GM23338 (cell line): ENCODE results near the gene PTPN6. TPM values are rescaled to one million over a fixed set of nuclear protein-coding genes. Genes with fewer than 3 reads are reported as not detected.

Experiments used
- ATAC-seq: fragments of 200-7000 bp; cut with Tn5 transposase; 3 replicates; pipeline ENCODE4 v1.9.1; 2020
- DNase-seq: peaks from one replicate; pipeline ENCODE4 v3.0.0-alpha.2; 2015; ENCODE audit warnings: low spot score
- H2AFZ ChIP-seq: fragments of 200-600 bp; sonication (generic); 2 replicates; pipeline ENCODE4 v1.8.0; 2016; ENCODE audit warnings: antibody characterized with exemption, mild to moderate bottlenecking, moderate library complexity
- H3F3A ChIP-seq: fragments of 200-600 bp; sonication (generic); replicated peaks from 2 replicates; pipeline ENCODE4 v1.8.0; 2017; ENCODE audit warnings: antibody characterized with exemption, mixed run types, low read depth
- H3K27ac ChIP-seq: fragments of 200-600 bp; sonication (generic); 2 replicates; pipeline ENCODE4 v1.6.1; 2016; ENCODE audit warnings: low read depth
- H3K27me3 ChIP-seq: fragments of 200-600 bp; sonication (generic); 2 replicates; pipeline ENCODE4 v1.8.0; 2016; ENCODE audit warnings: mild to moderate bottlenecking, mixed run types, moderate library complexity; ENCODE audit not compliant: insufficient read depth
- H3K36me3 ChIP-seq: fragments of 200-600 bp; sonication (generic); 2 replicates; pipeline ENCODE4 v1.8.0; 2016; ENCODE audit warnings: mild to moderate bottlenecking; ENCODE audit not compliant: insufficient read depth
- H3K4me1 ChIP-seq: fragments of 200-600 bp; sonication (generic); 2 replicates; pipeline ENCODE4 v1.8.0; 2016; ENCODE audit warnings: mild to moderate bottlenecking, moderate library complexity; ENCODE audit not compliant: insufficient read depth
- H3K4me2 ChIP-seq: fragments of 200-600 bp; sonication (generic); 2 replicates; pipeline ENCODE4 v1.7.1; 2017; ENCODE audit warnings: mixed run types
- H3K4me3 ChIP-seq: fragments of 200-600 bp; sonication (generic); 2 replicates; pipeline ENCODE4 v1.6.1; 2016; ENCODE audit warnings: mixed run types
- H3K79me2 ChIP-seq: fragments of 200-600 bp; sonication (generic); replicated peaks from 2 replicates; pipeline ENCODE4 v1.8.0; 2017; ENCODE audit warnings: mild to moderate bottlenecking; ENCODE audit not compliant: insufficient read depth
- H3K9me2 ChIP-seq: fragments of 200-600 bp; sonication (generic); 2 replicates; pipeline ENCODE4 v1.8.0; 2017; ENCODE audit not compliant: insufficient read depth
- H4K20me1 ChIP-seq: fragments of 200-600 bp; sonication (generic); replicated peaks from 2 replicates; pipeline ENCODE4 v1.8.0; 2017; ENCODE audit warnings: mild to moderate bottlenecking; ENCODE audit not compliant: insufficient read depth
- H3K27ac Mint-ChIP-seq: 2 replicates; pipeline ENCODE4 v1.8.0; 2020; ENCODE audit warnings: inconsistent platforms, mild to moderate bottlenecking, moderate library complexity, mixed read lengths
- H3K27me3 Mint-ChIP-seq: 3 replicates; pipeline ENCODE4 v1.8.0; 2022; ENCODE audit warnings: low read depth, mild to moderate bottlenecking, moderate library complexity, mixed read lengths, inconsistent platforms; ENCODE audit not compliant: insufficient read depth, poor library complexity
- H3K36me3 Mint-ChIP-seq: 3 replicates; pipeline ENCODE4 v1.8.0; 2021; ENCODE audit warnings: low read depth, mild to moderate bottlenecking, inconsistent platforms, moderate library complexity, mixed read lengths
- H3K4me1 Mint-ChIP-seq: 3 replicates; pipeline ENCODE4 v1.8.0; 2020; ENCODE audit warnings: mild to moderate bottlenecking, inconsistent platforms, mixed read lengths
- H3K4me3 Mint-ChIP-seq: 3 replicates; pipeline ENCODE4 v1.8.0; 2021; ENCODE audit warnings: moderate library complexity, mild to moderate bottlenecking, inconsistent platforms, mixed read lengths
- H3K9me3 Mint-ChIP-seq: 3 replicates; pipeline ENCODE4 v1.8.0; 2020; ENCODE audit warnings: moderate library complexity, mild to moderate bottlenecking, inconsistent platforms, mixed read lengths
- JUNB ChIP-seq: IDR thresholded peaks from one replicate; pipeline ENCODE4 v1.6.1; 2016; ENCODE audit warnings: antibody characterized with exemption; ENCODE audit not compliant: unreplicated experiment
- polyA plus RNA-seq: library from polyadenylated mRNA; unstranded; fragments of >200 nt; fragmentation: Nextera tagmentation; extraction: Ambion mirVana; gene quantifications from 2 replicates; pipeline ENCODE4 v1.2.1, GENCODE V29; 2016
- total RNA-seq: library from RNA; depleted of rRNA; stranded (reverse); fragments of >200 nt; shearing (Covaris generic); gene quantifications from 2 replicates; pipeline ENCODE4 v1.2.3, GENCODE V29; 2014
- TF ChIP-seq, protein P1 (sequence below): fragments of 250-450 bp; sonication (Bioruptor Pico); IDR thresholded peaks from 2 replicates; pipeline ENCODE4 v1.5.0; 2020; ENCODE audit warnings: mild to moderate bottlenecking, moderate library complexity
- TF ChIP-seq, protein P2 (sequence below): IDR thresholded peaks from 2 replicates; pipeline ENCODE4 v1.6.1; 2016; ENCODE audit warnings: antibody characterized with exemption

PTPN6 gene
- total and polyA plus RNA-seq, 2 experiments from 2014 or later = 25.3 to 35.4 TPM

DNA sequence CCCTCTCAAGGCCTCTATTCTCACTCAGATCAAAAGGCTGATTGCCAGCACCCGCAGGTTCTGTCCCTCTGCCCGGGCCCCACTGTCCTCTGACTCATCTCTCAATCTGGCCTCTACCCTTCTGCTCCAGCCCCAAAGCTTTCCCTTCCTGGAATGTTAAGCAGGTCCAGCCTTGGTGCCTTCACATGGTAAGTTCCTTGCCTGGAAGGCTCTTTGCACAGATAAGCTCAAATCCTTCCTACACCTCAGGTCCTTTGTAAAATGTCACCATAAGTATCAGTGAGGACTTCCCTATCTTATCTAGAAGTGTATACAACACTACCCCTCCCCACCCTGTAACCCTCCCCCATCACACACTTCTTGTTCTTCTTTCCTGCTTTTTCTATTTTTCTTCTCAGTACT lies 44.9 kb downstream of the PTPN6 start:
- ATAC-seq (no peak), DNase-seq (no peak)
- Mint-ChIP-seq H3K4me3 (no peak overlapping the region), H3K36me3 (peaks cover 18% of the 10 kb centered on the region), H3K27me3 (peaks cover 2% of the 10 kb centered on the region), H3K27ac (no peak overlapping the region), H3K9me3 (no peaks in the 10 kb centered on the region), H3K4me1 (no peaks in the 10 kb centered on the region)
- Histone ChIP-seq H3F3A (no peaks in the 10 kb centered on the region), H4K20me1 (peaks cover 25% of the 10 kb centered on the region), H3K4me3 (no peak overlapping the region), H3K4me1 (no peaks in the 10 kb centered on the region), H3K9me2 (no peaks in the 10 kb centered on the region), H3K36me3 (0 out of 2 replicates have a peak, but pooled peaks cover 2% of the 10 kb centered on the region), H3K27me3 (no peaks in the 10 kb centered on the region), H3K4me2 (no peak overlapping the region), H3K27ac (no peak overlapping the region), H2AFZ (no peak overlapping the region), H3K79me2 (peaks cover 8% of the 10 kb centered on the region; the same call in 1 of the 2 replicates)
- no peak for TF ChIP-seq JUNB
- TF ChIP-seq, protein P1, sequence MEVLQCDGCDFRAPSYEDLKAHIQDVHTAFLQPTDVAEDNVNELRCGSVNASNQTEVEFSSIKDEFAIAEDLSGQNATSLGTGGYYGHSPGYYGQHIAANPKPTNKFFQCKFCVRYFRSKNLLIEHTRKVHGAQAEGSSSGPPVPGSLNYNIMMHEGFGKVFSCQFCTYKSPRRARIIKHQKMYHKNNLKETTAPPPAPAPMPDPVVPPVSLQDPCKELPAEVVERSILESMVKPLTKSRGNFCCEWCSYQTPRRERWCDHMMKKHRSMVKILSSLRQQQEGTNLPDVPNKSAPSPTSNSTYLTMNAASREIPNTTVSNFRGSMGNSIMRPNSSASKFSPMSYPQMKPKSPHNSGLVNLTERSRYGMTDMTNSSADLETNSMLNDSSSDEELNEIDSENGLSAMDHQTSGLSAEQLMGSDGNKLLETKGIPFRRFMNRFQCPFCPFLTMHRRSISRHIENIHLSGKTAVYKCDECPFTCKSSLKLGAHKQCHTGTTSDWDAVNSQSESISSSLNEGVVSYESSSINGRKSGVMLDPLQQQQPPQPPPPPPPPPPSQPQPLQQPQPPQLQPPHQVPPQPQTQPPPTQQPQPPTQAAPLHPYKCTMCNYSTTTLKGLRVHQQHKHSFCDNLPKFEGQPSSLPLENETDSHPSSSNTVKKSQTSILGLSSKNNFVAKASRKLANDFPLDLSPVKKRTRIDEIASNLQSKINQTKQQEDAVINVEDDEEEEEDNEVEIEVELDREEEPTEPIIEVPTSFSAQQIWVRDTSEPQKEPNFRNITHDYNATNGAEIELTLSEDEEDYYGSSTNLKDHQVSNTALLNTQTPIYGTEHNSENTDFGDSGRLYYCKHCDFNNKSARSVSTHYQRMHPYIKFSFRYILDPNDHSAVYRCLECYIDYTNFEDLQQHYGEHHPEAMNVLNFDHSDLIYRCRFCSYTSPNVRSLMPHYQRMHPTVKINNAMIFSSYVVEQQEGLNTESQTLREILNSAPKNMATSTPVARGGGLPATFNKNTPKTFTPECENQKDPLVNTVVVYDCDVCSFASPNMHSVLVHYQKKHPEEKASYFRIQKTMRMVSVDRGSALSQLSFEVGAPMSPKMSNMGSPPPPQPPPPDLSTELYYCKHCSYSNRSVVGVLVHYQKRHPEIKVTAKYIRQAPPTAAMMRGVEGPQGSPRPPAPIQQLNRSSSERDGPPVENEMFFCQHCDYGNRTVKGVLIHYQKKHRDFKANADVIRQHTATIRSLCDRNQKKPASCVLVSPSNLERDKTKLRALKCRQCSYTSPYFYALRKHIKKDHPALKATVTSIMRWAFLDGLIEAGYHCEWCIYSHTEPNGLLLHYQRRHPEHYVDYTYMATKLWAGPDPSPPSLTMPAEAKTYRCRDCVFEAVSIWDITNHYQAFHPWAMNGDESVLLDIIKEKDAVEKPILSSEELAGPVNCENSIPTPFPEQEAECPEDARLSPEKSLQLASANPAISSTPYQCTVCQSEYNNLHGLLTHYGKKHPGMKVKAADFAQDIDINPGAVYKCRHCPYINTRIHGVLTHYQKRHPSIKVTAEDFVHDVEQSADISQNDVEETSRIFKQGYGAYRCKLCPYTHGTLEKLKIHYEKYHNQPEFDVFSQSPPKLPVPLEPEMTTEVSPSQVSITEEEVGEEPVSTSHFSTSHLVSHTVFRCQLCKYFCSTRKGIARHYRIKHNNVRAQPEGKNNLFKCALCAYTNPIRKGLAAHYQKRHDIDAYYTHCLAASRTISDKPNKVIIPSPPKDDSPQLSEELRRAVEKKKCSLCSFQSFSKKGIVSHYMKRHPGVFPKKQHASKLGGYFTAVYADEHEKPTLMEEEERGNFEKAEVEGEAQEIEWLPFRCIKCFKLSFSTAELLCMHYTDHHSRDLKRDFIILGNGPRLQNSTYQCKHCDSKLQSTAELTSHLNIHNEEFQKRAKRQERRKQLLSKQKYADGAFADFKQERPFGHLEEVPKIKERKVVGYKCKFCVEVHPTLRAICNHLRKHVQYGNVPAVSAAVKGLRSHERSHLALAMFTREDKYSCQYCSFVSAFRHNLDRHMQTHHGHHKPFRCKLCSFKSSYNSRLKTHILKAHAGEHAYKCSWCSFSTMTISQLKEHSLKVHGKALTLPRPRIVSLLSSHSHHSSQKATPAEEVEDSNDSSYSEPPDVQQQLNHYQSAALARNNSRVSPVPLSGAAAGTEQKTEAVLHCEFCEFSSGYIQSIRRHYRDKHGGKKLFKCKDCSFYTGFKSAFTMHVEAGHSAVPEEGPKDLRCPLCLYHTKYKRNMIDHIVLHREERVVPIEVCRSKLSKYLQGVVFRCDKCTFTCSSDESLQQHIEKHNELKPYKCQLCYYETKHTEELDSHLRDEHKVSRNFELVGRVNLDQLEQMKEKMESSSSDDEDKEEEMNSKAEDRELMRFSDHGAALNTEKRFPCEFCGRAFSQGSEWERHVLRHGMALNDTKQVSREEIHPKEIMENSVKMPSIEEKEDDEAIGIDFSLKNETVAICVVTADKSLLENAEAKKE (CRISPR knock-in tag) = no peak

DNA sequence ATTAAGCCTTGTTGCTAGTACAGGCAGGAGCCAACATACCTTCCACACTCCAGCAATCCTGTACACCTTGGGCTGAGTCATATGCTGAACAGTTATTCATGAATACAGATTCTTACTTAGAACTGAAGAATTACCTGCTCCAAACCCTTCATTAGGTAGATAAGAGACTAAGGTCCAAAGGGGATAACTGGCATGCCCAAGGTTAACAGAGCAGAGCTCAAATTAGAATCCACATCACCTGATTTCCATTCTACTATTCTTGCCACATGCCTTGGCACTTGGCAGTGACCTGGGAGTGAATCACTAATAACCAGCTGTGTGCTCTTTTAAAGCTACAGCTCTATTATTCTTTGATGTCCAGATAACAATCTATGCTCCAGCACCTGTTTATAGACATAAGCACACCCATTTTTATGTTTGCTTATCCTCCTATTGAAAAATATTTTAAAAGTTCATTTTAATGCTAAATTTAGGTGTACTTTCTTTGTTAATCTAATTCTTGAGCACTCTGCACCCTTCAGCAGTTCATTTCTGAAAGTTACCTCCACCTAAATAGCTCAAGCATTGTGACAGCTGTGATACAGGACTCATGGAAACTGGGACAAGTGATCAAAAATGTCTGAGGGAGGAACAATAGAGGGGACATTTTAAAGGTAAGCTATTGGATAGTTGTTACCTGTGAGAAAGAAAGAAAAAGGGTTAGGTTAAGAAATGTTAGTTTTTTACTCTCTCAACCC lies 47.7 kb downstream of the PTPN6 start:
- Histone ChIP-seq H3F3A (no peaks in the 10 kb centered on the region), H3K79me2 (peaks cover 8% of the 10 kb centered on the region; the same call in 1 of the 2 replicates), H3K4me1 (no peaks in the 10 kb centered on the region), H3K36me3 (peaks cover 2% of the 10 kb centered on the region; the same call in 1 of the 2 replicates), H3K4me2 (no peak overlapping the region), H4K20me1 (peaks cover 14% of the 10 kb centered on the region), H3K27ac (no peak overlapping the region; the same call in 1 of the 2 replicates), H3K27me3 (no peaks in the 10 kb centered on the region), H2AFZ (no peak overlapping the region), H3K4me3 (no peak overlapping the region), H3K9me2 (no peaks in the 10 kb centered on the region)
- Mint-ChIP-seq H3K4me1 (no peaks in the 10 kb centered on the region), H3K36me3 (peaks cover 18% of the 10 kb centered on the region), H3K27me3 (peaks cover 3% of the 10 kb centered on the region), H3K4me3 (no peak overlapping the region), H3K9me3 (no peaks in the 10 kb centered on the region), H3K27ac (no peak overlapping the region)
- DNase-seq = no peak
- no peak for ATAC-seq
- TF ChIP-seq, protein P1 (CRISPR knock-in tag) = no peak
- TF ChIP-seq, protein P2, sequence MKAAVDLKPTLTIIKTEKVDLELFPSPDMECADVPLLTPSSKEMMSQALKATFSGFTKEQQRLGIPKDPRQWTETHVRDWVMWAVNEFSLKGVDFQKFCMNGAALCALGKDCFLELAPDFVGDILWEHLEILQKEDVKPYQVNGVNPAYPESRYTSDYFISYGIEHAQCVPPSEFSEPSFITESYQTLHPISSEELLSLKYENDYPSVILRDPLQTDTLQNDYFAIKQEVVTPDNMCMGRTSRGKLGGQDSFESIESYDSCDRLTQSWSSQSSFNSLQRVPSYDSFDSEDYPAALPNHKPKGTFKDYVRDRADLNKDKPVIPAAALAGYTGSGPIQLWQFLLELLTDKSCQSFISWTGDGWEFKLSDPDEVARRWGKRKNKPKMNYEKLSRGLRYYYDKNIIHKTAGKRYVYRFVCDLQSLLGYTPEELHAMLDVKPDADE = no peak
